VCaP (cell line): ENCODE data around the gene PRPF6.

Experiments used
- H3K27ac ChIP-seq: fragments of 450-650 bp; 2 replicates; pipeline ENCODE4 v1.5.1; 2017
- TF ChIP-seq, protein P1 (sequence below): fragments of 450-650 bp; conservative IDR thresholded peaks from 2 replicates; pipeline ENCODE4 v1.5.1; 2017; ENCODE audit warnings: mild to moderate bottlenecking, moderate library complexity

Gene PRPF6

DNA sequence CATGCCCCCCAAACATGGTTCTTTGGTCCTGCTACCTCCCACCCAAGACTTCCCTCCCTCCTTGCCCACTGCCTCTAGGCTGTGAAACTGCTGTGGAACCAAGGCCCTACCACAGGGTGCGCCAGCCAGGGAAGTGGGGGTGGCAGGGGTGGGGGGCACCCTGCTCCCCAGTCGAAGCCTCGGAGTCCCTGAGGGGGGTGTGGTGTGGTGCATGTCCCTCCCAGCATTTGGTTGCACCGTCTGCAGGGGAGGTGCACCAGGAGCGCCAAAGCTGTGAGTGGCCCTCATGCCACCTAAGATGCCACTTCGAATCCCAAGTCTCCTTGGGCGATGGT lies 96.6 kb downstream of the PRPF6 start:
- TF ChIP-seq, protein P1, sequence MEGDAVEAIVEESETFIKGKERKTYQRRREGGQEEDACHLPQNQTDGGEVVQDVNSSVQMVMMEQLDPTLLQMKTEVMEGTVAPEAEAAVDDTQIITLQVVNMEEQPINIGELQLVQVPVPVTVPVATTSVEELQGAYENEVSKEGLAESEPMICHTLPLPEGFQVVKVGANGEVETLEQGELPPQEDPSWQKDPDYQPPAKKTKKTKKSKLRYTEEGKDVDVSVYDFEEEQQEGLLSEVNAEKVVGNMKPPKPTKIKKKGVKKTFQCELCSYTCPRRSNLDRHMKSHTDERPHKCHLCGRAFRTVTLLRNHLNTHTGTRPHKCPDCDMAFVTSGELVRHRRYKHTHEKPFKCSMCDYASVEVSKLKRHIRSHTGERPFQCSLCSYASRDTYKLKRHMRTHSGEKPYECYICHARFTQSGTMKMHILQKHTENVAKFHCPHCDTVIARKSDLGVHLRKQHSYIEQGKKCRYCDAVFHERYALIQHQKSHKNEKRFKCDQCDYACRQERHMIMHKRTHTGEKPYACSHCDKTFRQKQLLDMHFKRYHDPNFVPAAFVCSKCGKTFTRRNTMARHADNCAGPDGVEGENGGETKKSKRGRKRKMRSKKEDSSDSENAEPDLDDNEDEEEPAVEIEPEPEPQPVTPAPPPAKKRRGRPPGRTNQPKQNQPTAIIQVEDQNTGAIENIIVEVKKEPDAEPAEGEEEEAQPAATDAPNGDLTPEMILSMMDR = no peak
- no peak overlapping the region for H3K27ac ChIP-seq

DNA sequence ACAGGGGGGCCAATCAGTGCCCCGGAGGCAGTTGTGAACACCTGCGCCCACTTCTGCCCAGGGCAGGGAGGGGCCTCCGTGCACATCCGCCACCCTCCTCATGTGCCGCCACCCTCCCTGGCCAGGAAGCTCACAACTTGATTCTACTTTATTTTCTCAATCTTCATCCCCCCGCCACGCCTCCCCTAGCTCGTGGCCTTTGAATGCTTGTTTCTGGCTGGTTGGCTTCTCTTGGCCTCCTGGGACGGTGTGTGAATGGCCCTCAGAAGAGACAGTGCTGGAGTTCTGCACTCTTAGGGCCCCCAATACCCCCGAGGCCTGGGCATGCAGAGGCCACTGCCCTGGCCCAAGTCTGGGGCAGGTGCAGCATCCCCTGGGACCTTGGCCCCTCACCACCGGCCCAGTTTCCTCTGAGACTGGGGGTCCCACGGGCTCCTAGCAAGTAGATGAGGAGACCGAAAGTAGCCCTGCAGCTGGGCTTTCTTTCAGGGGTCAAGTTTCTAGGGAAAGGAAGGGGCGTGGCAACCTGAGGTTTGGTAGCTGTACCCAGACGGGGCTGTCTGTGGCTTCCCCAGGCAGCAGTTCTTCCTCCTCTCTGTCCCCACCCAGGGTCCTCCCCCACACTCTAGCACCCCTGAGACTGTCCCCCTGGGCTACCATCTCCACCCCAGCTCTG lies 97.1 kb downstream of the PRPF6 start:
- peak overlapping the region; percentile 91; the same call in 1 of the 2 replicates for H3K27ac ChIP-seq
- TF ChIP-seq, protein P1 = no peak

DNA sequence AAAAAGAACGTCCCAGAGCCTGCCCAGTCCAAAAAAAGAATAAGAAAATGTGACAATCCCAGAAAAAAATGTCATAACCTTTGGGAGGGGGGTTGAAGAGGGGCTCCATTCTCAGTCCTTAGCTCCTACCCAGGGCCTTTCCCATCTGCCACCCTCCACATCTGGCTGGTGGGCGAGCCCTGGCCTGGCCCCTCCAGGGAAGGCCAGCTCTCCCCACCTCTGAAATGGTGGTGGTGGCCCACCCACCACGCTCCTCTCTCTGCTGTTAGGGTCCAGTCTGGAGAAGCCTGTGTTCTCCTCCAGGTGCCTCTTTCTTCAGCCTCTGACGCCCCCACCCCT lies 98.0 kb downstream of the PRPF6 start:
- TF ChIP-seq, protein P1 = no peak
- peak overlapping the region; percentile 91 for H3K27ac ChIP-seq

DNA sequence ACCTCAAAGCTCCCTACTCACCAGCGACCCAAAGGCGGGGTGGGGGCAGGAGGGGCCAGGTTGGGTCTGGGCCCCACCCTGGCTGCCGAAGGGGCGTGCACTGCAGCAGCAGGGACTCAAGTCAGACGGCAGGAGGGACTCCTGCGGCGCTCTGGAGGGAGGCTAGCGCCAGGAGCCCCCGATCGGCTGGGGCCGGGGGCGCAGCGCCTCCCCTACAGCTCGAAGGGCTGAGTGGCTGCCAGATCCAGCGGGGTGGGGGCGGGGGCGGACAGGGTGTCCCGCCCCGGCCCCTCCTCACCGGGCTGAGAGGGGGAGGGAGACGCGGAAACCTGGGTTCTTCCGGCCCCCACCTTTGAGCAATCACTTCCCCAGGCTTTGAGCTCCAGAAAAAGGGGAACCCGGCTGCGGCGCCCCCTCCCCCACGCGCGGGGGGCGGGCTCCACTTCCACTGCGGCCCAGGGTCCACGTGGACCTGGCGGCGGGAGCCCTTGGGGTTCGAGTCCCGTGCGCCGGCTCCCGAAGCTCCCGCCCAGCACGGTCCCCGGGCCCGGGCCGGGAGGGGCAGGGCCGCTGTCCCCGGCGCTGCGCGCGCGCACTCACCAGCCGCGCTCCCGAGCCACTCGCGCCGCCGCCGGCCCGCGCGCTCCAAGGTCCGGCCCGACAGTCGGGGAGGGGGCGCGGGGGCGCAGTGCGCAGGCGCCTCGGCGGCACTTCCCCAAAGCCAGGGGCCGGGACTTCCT lies 98.5 kb downstream of the PRPF6 start, which contains the start of gene RGS19:
Gene RGS19 (minus strand): TSS at position 246 of the 740 bp plus-strand sequence. CDS start 2,632 bp downstream, outside the sequence.
- TF ChIP-seq, protein P1 = no peak
- H3K27ac ChIP-seq = peak within 1 kb of the TSS; percentile 91

DNA sequence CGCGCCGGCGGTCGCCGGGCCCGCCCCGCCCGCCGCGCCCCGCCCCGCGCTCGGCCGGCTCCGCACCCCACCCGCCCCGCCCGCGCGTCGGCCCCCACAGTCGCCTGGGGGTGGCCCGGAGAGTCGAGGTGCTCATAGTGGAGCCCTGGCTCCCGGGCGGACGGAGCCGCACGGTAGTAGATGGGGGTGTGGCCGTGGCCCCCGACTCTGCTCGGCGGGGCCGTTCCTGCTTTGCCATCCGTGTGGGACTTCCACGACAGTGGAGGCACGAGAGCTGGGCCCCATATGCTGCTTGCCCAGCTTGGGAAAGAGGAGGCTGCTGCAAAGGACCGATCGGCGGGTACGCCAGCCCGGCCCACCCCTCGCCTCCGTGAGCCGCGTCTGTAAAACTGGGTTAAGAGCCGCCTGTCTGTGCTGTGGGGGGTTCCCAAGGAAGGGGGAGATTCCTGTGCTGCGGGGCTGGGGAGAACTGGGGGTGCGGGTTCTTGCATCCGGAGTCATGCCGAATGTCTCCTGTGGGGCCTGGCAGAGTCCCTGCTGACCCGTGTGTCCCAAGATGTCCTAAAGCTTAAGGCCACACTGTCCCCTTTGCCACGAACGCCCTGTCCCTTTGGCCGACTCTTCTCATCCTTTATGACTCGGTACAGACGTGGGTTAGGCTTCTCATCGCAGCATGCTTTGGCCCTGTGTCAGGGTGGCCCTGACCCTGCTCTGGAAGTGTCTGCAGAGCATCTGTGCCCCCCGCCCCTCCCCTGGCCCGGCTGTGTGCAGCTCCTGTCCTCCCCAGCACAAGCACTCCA lies 99.3 kb downstream of the PRPF6 start, which contains the start of gene OPRL1:
Gene OPRL1 (plus strand): TSS at position 70 of the 800 bp plus-strand sequence. CDS start 12,639 bp downstream, outside the sequence.
- TF ChIP-seq, protein P1 = no peak
- H3K27ac ChIP-seq = peak within 1 kb of the TSS; percentile 91

DNA sequence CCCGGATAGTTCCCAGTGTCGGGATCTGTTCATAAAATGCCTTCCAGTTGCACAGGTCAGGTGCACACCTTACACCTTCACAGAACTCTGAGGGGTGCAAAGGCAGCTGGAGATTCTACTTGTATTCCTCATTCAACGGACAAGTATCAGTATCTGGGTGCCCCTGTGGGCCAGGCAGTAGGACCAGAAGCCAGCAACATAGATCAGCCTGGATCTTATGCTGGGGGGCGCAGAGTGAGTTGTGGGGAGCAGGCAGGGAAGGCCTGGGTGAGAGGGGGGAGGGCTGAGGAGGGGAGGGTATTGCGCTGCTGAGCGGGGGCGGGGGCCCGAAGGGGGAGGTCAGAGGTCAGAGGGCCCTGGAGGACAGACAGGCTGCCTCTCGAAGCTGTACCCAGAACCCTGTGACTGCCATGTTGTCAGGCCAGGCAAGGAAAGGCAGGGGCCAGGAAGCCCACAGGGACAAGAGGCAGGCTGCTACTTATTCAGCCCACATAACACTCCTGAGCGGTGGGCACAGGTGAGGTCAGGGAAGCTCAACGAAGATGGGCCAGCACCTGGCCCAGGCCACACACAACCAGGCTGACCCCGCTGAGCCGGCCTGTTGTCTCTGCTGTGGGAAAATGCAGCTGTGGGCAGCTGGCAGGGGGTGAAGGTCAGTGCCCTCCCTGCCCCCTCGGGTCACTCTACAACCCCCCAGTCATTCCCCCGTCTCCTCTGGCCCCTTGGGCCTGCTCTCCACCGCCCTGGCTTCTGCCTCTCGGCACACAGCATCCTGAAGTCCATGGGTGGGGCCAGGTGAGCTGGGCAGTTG lies 100.1 kb downstream of the PRPF6 start:
- H3K27ac ChIP-seq = peak overlapping the region; percentile 91
- TF ChIP-seq, protein P1 = no peak
